HL-60/S4 treated with phorbol 12-myristate 13-acetate at 8.2 ng/mL for 4 days and 3 days (cell line): ENCODE results near the gene APAF1.
"Not testable (repeated sequence)": the region's sequence is repeated elsewhere in the genome, so short reads cannot be mapped to it uniquely, and the experiment has no call there.

Experiments
- in situ Hi-C: fragments of 300-500 bp; cut with MboI; formaldehyde crosslinking; loops from 2 replicates; pipeline ENCODE4 v1.15.0; 2022; ENCODE audit warnings: low sequenced_read_pairs

Gene APAF1, protein sequence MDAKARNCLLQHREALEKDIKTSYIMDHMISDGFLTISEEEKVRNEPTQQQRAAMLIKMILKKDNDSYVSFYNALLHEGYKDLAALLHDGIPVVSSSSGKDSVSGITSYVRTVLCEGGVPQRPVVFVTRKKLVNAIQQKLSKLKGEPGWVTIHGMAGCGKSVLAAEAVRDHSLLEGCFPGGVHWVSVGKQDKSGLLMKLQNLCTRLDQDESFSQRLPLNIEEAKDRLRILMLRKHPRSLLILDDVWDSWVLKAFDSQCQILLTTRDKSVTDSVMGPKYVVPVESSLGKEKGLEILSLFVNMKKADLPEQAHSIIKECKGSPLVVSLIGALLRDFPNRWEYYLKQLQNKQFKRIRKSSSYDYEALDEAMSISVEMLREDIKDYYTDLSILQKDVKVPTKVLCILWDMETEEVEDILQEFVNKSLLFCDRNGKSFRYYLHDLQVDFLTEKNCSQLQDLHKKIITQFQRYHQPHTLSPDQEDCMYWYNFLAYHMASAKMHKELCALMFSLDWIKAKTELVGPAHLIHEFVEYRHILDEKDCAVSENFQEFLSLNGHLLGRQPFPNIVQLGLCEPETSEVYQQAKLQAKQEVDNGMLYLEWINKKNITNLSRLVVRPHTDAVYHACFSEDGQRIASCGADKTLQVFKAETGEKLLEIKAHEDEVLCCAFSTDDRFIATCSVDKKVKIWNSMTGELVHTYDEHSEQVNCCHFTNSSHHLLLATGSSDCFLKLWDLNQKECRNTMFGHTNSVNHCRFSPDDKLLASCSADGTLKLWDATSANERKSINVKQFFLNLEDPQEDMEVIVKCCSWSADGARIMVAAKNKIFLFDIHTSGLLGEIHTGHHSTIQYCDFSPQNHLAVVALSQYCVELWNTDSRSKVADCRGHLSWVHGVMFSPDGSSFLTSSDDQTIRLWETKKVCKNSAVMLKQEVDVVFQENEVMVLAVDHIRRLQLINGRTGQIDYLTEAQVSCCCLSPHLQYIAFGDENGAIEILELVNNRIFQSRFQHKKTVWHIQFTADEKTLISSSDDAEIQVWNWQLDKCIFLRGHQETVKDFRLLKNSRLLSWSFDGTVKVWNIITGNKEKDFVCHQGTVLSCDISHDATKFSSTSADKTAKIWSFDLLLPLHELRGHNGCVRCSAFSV (N-terminal part only)

GRCh38 chr12:98644712-98645571 is at the start of gene APAF1, which contains the start of gene IKBIP:
Gene APAF1 (plus strand): TSS chr12:98645290. CDS start chr12:98648360, 3,070 bp downstream.
Gene IKBIP (minus strand): TSS chr12:98644788. CDS start chr12:98644701, 87 bp downstream.
- in situ Hi-C loops, result no loop called here

DNA sequence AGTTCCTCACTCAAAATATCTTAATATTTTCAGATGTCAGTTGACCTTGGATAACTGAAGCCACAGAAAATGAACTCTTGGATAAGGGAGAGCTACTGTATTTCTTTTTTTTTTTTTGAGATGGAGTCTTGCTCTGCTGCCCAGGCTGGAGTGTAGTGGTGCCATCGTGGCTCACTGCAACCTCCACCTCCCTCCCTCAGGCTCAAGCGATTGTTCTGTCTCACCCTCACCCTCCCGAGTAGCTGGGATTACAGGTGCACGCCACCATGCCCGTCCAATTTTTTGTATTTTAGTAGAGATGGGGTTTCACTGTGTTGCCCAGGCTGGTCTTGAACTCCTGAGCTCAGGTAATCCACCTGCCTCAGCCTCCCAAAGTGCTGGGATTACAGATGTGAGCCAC is 47.8 kb upstream of the APAF1 start:
- in situ Hi-C loops, result not testable (repeated sequence)

- in situ Hi-C loops, result no loop called here
These were observed 43.2 kb upstream of the APAF1 start for GRCh38 chr12:98601924-98602323.

DNA sequence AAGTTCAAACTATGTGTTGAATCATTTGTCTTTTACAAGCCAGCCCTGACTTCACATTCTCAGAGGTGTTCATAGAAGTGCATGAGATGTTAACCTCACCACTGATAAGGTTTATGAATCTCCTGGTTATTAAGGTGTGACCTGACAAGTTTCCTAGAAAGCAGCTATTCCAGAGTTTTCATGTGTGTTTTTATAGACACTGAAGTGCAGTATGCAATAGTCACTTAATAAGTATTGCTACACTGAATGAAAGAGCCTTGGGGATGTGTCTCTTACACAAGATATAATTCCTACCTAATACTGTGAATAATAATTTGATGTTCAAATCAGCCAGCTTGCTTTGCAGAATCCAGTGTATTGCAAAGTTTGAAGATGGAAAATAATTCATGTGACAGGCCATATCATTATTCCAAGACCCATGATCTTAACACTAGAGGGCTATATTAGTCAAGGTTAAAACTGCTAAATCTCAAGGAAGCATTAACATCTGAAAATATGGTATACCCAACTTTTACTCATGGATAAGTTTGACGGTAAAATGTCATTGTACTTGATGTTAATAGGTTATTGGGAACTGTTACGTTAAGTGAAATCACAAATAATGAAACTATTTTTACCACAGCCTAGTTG is 38.6 kb upstream of the APAF1 start:
- in situ Hi-C loops, result no loop called here

DNA sequence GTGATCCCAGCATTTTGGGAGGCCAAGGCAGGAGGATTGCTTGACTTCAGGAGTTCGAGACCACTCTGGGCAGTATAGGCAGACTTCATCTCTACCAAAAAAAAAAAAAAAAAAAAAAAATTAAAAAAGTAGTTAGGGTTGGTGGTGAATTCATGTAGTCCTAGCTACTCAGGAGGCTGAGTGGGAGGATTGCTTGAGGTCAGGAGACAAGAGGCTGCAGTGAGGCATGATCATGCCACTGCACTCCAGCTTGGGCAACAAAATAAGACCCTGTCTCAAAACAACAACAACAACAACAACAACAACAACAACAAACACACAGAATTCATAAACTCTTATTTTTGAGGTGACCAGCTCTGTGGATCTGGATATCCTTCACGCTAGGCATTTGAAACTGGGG is 34.5 kb upstream of the APAF1 start:
- in situ Hi-C loops, result no loop called here

DNA sequence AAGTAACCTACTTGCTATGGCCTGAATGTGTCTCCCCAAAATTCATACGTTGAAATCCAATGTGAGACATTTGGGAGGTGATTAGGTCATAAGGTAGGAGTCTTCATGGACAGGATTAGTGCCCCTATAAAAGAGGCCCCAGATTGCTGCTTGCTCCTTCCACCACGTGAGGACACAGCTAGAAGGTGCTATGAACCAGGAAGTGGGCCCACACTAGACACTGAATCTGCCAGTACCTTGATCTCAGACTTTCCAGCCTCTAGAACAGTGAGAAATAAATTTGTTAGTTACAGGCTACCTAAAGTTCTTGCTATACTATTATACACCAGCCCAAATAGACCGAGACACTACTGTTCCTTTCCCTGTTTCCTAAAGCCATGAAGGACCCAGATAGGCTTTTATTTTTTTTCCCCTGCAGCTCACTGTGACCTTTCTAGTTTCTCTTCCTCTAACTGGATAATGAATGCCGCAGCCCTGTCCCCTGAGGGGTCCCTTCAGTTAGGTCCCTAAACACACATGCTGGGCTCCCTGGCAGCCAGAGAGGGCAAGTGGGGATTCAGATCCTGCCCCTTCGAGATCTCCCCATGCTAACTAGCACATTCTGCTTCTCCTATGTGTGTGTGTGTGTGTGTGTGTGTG is 32.3 kb upstream of the APAF1 start:
- in situ Hi-C loops, result no loop called here

GRCh38 chr12:98618952-98619351 is 26.1 kb upstream of the APAF1 start:
- in situ Hi-C loops, result no loop called here

DNA sequence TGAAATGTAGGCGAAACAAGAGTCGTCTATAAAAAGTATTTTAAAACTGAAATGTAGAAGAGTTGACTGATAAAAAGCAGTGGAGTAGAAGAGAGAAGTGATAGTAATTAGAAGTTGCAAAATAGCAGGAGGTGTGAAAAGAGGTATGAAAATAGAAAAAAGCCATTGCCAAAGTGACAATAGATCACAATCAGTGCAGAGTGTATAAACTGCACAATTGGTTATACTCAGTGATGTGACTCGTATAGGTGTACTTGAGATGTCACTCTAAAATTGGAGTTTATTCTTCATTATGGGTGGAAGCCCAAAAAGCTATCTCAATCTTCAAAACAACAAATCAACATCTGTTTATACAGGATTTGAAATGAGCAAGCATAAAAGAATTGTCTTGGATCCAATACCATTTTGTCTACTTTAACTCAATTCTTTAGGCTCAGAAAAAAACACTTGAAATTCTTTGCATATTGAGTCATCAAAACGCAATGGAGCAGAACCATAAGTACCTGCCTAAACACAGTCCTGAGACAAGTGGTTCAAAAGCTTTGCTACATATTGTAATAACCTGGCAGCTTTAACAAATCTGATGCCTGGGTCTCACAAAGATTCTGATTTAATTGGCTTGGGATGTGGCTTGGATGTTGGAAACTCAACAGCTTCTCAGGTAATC is 9.3 kb upstream of the APAF1 start:
- in situ Hi-C loops, result no loop called here

- in situ Hi-C loops, result no loop called here
These were observed 8.0 kb upstream of the APAF1 start for GRCh38 chr12:98637068-98637467.

- in situ Hi-C loops, result no loop called here
These were observed 7.1 kb upstream of the APAF1 start for GRCh38 chr12:98638009-98638408.

GRCh38 chr12:98639491-98639890 is 5.6 kb upstream of the APAF1 start:
- in situ Hi-C loops, result no loop called here

- in situ Hi-C loops, result not testable (repeated sequence)
These were observed 2.3 kb upstream of the APAF1 start for GRCh38 chr12:98642801-98643200.

DNA sequence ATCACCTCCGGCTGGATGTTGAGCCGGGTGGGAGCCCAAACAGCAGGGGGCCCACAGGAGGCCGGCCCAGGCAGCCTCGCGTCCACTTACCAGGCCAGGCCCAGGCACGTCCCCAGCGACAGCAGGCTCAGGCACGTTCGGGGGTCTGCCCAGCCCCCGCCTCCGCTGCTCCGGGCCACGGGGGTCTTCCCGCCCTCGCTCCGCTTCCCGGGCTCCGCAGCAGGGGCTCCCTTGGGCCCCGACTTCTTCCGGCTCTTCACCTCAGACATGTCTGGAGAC is 718 bp upstream of the APAF1 start:
- in situ Hi-C loops, result no loop called here

DNA sequence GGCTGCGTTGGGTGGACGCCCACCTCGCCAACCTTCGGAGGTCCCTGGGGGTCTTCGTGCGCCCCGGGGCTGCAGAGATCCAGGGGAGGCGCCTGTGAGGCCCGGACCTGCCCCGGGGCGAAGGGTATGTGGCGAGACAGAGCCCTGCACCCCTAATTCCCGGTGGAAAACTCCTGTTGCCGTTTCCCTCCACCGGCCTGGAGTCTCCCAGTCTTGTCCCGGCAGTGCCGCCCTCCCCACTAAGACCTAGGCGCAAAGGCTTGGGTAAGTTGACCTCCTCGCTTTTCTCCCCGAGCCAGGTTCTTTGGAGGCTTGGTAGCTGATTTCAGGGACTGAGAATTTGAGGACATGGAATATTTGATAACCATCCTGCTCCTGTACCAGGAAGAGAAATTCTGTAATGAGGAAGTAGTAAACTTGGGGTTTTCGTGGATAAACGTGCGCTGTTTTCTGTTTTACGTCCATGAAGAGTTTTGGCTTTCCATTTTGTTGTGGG is 530 bp downstream of the APAF1 start:
- in situ Hi-C loops, result no loop called here

- in situ Hi-C loops, result no loop called here
These were observed 1.4 kb downstream of the APAF1 start for GRCh38 chr12:98646294-98647090.

DNA sequence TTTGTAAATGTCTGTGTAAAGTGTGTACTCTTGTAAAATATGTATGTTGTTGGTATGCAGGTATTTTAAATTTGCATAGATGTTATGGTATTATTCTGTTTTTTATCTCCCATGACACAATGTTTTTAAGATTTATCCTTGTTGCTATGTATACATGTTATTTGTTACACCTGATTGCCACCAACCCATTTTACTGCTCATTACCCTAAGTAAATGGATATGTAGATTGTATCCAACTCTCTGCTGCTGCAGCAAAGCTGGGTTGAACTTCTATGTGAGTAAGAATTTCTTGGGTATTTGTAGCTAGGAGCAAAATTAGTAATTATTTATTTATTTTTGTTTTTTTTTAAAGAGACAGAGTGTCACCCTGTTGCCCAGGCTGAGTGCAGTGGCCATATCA is 6.2 kb downstream of the APAF1 start:
- in situ Hi-C loops, result no loop called here

DNA sequence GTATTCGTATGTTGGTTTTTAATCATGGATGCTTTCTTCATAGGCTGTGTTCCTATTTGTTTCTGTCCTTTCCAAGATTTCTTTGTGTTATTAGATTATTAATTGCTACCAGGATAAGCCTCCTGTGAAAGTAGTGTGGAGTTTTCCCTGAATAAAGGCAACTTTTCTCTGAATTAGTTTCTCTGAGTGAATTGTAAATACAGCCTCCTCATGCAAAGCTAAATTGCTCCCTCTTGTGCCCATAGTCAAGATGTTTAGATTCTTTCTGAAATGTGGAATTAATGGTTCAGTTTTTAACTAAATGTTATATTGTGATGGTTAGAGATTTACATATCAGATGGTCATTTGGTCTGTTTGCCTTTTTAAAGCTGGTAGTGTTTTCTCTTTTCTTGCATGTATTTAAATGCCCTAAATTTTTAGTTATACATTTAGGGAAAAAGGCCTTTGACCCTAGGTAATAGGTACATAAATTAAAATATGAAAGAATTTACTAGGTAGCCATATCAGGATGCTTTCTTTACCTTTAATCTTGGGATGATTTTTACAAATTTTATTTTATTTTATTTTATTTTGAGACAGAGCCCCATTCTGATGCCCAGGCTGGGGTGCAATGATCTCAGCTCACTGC is 8.9 kb downstream of the APAF1 start:
- in situ Hi-C loops, result no loop called here
